ENCODE data around the gene COLEC11. TPM values are rescaled to one million over a fixed set of nuclear protein-coding genes. Genes with fewer than 3 reads are reported as not detected.

The COLEC11 gene
- total RNA-seq, 4 donors from 2014 or later: 0.56 to 2.3 (median 1.0) TPM; not detected in 1

GRCh38 chr2:3598197-3598910 lies 3.4 kb downstream of the COLEC11 start:
- H3K9me3 ChIP-seq: no peaks in the 10 kb centered on the region
- H3K27me3 ChIP-seq: no peaks in the 10 kb centered on the region
- WGBS, 2 donors: 73% methylated on average over 21 of the region's 22 CpGs
- no peaks in the 10 kb centered on the region for H3K36me3 ChIP-seq
- intact Hi-C loops (cut with DNase I): no loop called here
- no peak overlapping the region for H3K27ac ChIP-seq
- TF ChIP-seq POLR2A (IDR thresholded peaks at IDR 0.05): no peak
- TF ChIP-seq CTCF (IDR thresholded peaks at IDR 0.05): no peak
- H3K4me1 ChIP-seq: peaks cover 0 to 9% (median 0%) of the 10 kb centered on the region in 3 donors
- H3K4me3 ChIP-seq: no peak overlapping the region
- DNase-seq: no peak

GRCh38 chr2:3598912-3599854 lies 4.3 kb downstream of the COLEC11 start:
- H3K4me3 ChIP-seq: no peak overlapping the region
- no peaks in the 10 kb centered on the region for H3K9me3 ChIP-seq
- peaks cover 0 to 9% (median 0%) of the 10 kb centered on the region in 3 donors for H3K4me1 ChIP-seq
- TF ChIP-seq CTCF (IDR thresholded peaks at IDR 0.05) (no peak), POLR2A (IDR thresholded peaks at IDR 0.05) (no peak)
- no peaks in the 10 kb centered on the region for H3K27me3 ChIP-seq
- H3K27ac ChIP-seq: no peak overlapping the region
- 53 to 82% methylated on average over 7 to 17 of the region's 22 CpGs for WGBS, 2 donors
- intact Hi-C loops (cut with DNase I): no loop called here
- H3K36me3 ChIP-seq: no peaks in the 10 kb centered on the region
- no peak for DNase-seq

- no peak for DNase-seq
- intact Hi-C loops (cut with DNase I): no loop called here
- TF ChIP-seq CTCF (IDR thresholded peaks at IDR 0.05) (no peak), POLR2A (IDR thresholded peaks at IDR 0.05) (no peak)
- Histone ChIP-seq H3K4me1 (no peaks in the 10 kb centered on the region), H3K27ac (no peak overlapping the region), H3K27me3 (no peaks in the 10 kb centered on the region), H3K9me3 (no peaks in the 10 kb centered on the region), H3K36me3 (no peaks in the 10 kb centered on the region), H3K4me3 (no peak overlapping the region)
- 72 to 76% methylated on average over 8 to 10 of the region's 11 CpGs for WGBS, 2 donors
These were observed 5.4 kb downstream of the COLEC11 start for GRCh38 chr2:3600256-3600855.

- H3K27ac ChIP-seq: no peak overlapping the region
- WGBS, 2 donors: 53 to 60% methylated on average over 12 to 13 of the region's 22 CpGs
- H3K36me3 ChIP-seq: no peaks in the 10 kb centered on the region
- intact Hi-C loops (cut with DNase I): no loop called here
- no peaks in the 10 kb centered on the region for H3K4me1 ChIP-seq
- H3K4me3 ChIP-seq: no peak overlapping the region
- no peak for TF ChIP-seq POLR2A (IDR thresholded peaks at IDR 0.05)
- no peak for TF ChIP-seq CTCF (IDR thresholded peaks at IDR 0.05)
- no peak for DNase-seq
- H3K9me3 ChIP-seq: no peaks in the 10 kb centered on the region
- H3K27me3 ChIP-seq: no peaks in the 10 kb centered on the region
These were observed 6.8 kb downstream of the COLEC11 start for GRCh38 chr2:3601561-3602271.

Data from esophagus squamous epithelium (tissue), 5 donors.